ENCODE measurements around the gene ALAS1.

DNA sequence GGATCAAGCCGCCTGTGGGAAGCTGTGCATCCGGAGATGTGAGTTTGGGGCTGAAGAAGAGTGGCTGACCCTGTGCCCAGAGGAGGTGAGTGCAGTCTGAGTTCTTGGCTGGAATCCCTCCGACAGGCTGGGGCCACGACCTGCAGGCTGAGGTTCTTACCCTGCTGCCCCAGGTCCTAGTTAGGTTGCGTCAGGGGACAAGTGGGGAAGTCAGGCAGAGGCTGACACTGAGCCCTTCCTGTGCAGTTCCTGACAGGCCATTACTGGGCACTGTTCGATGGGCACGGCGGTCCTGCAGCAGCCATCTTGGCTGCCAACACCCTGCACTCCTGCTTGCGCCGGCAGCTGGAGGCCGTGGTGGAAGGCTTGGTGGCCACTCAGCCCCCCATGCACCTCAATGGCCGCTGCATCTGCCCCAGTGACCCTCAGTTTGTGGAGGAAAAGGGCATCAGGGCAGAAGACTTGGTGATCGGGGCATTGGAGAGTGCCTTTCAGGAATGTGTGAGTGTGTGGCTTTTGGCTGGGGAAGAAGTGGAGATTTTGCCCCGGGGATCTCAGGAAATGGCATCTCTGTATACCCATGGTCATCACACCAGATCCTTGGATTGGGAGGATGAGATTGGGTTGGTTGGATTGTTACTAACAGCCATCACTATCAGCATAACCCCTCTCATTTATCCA is 48.9 kb downstream of the ALAS1 start:
- no peak for TF ChIP-seq CTBP1 (IDR thresholded peaks at IDR 0.05; ENCODE audit: borderline replicate concordance)
- no peak for TF ChIP-seq FOXM1 (IDR thresholded peaks at IDR 0.05; ENCODE audit: borderline replicate concordance)
- TF ChIP-seq SP1 (IDR thresholded peaks at IDR 0.05) = no peak
- TF ChIP-seq SUZ12 (IDR thresholded peaks at IDR 0.05) = no peak
- TF ChIP-seq BHLHE40 (IDR thresholded peaks at IDR 0.05; ENCODE audit: borderline replicate concordance) = no peak
- TF ChIP-seq ARNT (IDR thresholded peaks at IDR 0.05) = no peak
- TF ChIP-seq FOXK2 (IDR thresholded peaks at IDR 0.05) = no peak
- TF ChIP-seq HDGF (IDR thresholded peaks at IDR 0.05; ENCODE audit: borderline replicate concordance) = no peak
- TF ChIP-seq NFRKB (IDR thresholded peaks at IDR 0.05) = no peak
- no peak for TF ChIP-seq FOXA1 (IDR thresholded peaks at IDR 0.05)
- no peak for TF ChIP-seq ZNF384 (IDR thresholded peaks at IDR 0.05)
- no peak for TF ChIP-seq ELF4 (IDR thresholded peaks at IDR 0.05)
